Uterus (tissue), 4 donors: ENCODE results near the gene RAD51B. TPM values are rescaled to one million over a fixed set of nuclear protein-coding genes. Genes with fewer than 3 reads are reported as not detected.

ENCODE experiments used
- DNase-seq, 2 donors: peaks; one replicate each; pipeline ENCODE4 v3.0.0-alpha.2; 2019 to 2020
- H3K27ac ChIP-seq, 2 donors: fragments of 200-600 bp; sonication (generic); 1 replicate in 1 of 2; 2 replicates in 1 of 2; pipeline ENCODE4 v1.5.1; 2016 to 2018
- H3K27me3 ChIP-seq, 2 donors: fragments of 200-600 bp; sonication (generic); one replicate each; pipeline ENCODE4 v1.5.1; 2018 to 2019; ENCODE audit warnings: control low read depth in 1 of 2
- H3K36me3 ChIP-seq, 2 donors: fragments of 200-600 bp; sonication (generic); one replicate each; pipeline ENCODE4 v1.5.1; 2019; ENCODE audit warnings: control low read depth in 1 of 2
- H3K4me1 ChIP-seq, 2 donors: fragments of 200-600 bp; sonication (generic); one replicate each; pipeline ENCODE4 v1.5.1; 2018 to 2019; ENCODE audit warnings: control low read depth in 1 of 2
- H3K4me3 ChIP-seq, 2 donors: fragments of 200-600 bp; sonication (generic); 1 replicate in 1 of 2; 2 replicates in 1 of 2; pipeline ENCODE4 v1.5.1; 2018 to 2019; ENCODE audit warnings: mild to moderate bottlenecking in 1 of 2
- H3K9me3 ChIP-seq, 2 donors: fragments of 200-600 bp; sonication (generic); one replicate each; pipeline ENCODE4 v1.5.1; 2019; ENCODE audit warnings: control low read depth in 1 of 2
- CTCF ChIP-seq, 4 experiments: fragments of 200-600 bp in 2 of 4; fragments of 450-650 bp in 2 of 4; sonication (generic) in 2 of 4; IDR thresholded peaks; one replicate each; pipeline ENCODE4 v1.5.1; 2016 to 2019; ENCODE audit warnings: antibody characterized with exemption in 4 of 4, mild to moderate bottlenecking in 2 of 4, moderate library complexity in 1 of 4
- POLR2A ChIP-seq, 2 donors: fragments of 450-650 bp; IDR thresholded peaks; one replicate each; pipeline ENCODE4 v1.6.1; 2016; ENCODE audit warnings: antibody characterized with exemption in 2 of 2, mild to moderate bottlenecking in 1 of 2, moderate library complexity in 1 of 2
- intact Hi-C: fragments of 100-400 bp; cut with DNase I; formaldehyde crosslinking; loops from one replicate; pipeline ENCODE4 v1.15.1; 2023; ENCODE audit warnings: low total_unique reads
- total RNA-seq, 4 donors: library from RNA; depleted of rRNA in 3 of 4; stranded (reverse); fragments of >200 nt in 3 of 4; gene quantifications; one replicate each; pipeline versions ENCODE4 v1.1.0 to v1.2.4, GENCODE V29; 2014 to 2023
- donor health status: DM: yes; HTN: yes; CAD: no.

RAD51B gene
- total RNA-seq, 4 donors from 2014 or later: 29.5 to 100.0 (median 70.3) TPM

- Histone ChIP-seq H3K4me1 (peaks cover 0 to 19% of the 10 kb centered on the region in 2 donors), H3K4me3 (no peak overlapping the region), H3K27ac (peak overlapping the region; percentile 84 to 90), H3K36me3 (no peaks in the 10 kb centered on the region), H3K27me3 (no peaks in the 10 kb centered on the region), H3K9me3 (no peaks in the 10 kb centered on the region)
- peak; percentile 59 to 87 for DNase-seq
- no peak for TF ChIP-seq CTCF (IDR thresholded peaks at IDR 0.05)
- no peak for TF ChIP-seq POLR2A (IDR thresholded peaks at IDR 0.05)
- intact Hi-C loops: no loop called here
These were observed 862.9 kb downstream of the RAD51B start for GRCh38 chr14:68682166-68683103.

- no peaks in the 10 kb centered on the region for H3K9me3 ChIP-seq
- peak overlapping the region; percentile 84 to 90 for H3K27ac ChIP-seq
- peaks cover 0 to 19% of the 10 kb centered on the region in 2 donors for H3K4me1 ChIP-seq
- H3K36me3 ChIP-seq: no peaks in the 10 kb centered on the region
- no peak for DNase-seq
- intact Hi-C loops: no loop called here
- no peak for TF ChIP-seq CTCF (IDR thresholded peaks at IDR 0.05)
- no peak for TF ChIP-seq POLR2A (IDR thresholded peaks at IDR 0.05)
- no peak overlapping the region for H3K4me3 ChIP-seq
- H3K27me3 ChIP-seq: no peaks in the 10 kb centered on the region
These were observed 863.7 kb downstream of the RAD51B start for GRCh38 chr14:68683326-68683725.

- H3K27me3 ChIP-seq: no peaks in the 10 kb centered on the region
- peaks cover 0 to 23% of the 10 kb centered on the region in 2 donors for H3K4me1 ChIP-seq
- H3K9me3 ChIP-seq: no peaks in the 10 kb centered on the region
- DNase-seq: peak in 1 of 2 donors; percentile 10
- no peaks in the 10 kb centered on the region for H3K36me3 ChIP-seq
- H3K27ac ChIP-seq: peak overlapping the region; percentile 84 to 90
- no peak for TF ChIP-seq CTCF (IDR thresholded peaks at IDR 0.05)
- TF ChIP-seq POLR2A (IDR thresholded peaks at IDR 0.05): no peak
- intact Hi-C loops: no loop called here
- H3K4me3 ChIP-seq: no peak overlapping the region
These were observed 865.2 kb downstream of the RAD51B start for GRCh38 chr14:68684466-68685418.

GRCh38 chr14:68685419-68686204, 866.0 kb downstream of the RAD51B start:
- DNase-seq: peak; percentile 18 to 45
- peaks cover 0 to 23% of the 10 kb centered on the region in 2 donors for H3K4me1 ChIP-seq
- H3K4me3 ChIP-seq: no peak overlapping the region
- H3K27ac ChIP-seq: peak overlapping the region; percentile 57 to 90
- no peaks in the 10 kb centered on the region for H3K27me3 ChIP-seq
- no peaks in the 10 kb centered on the region for H3K9me3 ChIP-seq
- H3K36me3 ChIP-seq: no peaks in the 10 kb centered on the region
- intact Hi-C loops: no loop called here
- no peak for TF ChIP-seq CTCF (IDR thresholded peaks at IDR 0.05)
